Retinal pigment epithelial cell (primary cell): ENCODE measurements around the gene TGM2.

Experiments
- DNase-seq: peaks from one replicate; pipeline ENCODE4 v3.0.0-alpha.2; 2010; ENCODE audit warnings: low read depth
- H3K4me3 ChIP-seq: 2 replicates; pipeline ENCODE4 v1.5.1; 2011; ENCODE audit warnings: mild to moderate bottlenecking, low read length, control low read depth, moderate library complexity
- CTCF ChIP-seq: conservative IDR thresholded peaks from 2 replicates; pipeline ENCODE4 v1.5.1; 2011; ENCODE audit warnings: low read depth, low read length, control low read depth, inconsistent platforms

TGM2 gene

GRCh38 chr20:38129893-38130609 is 35.0 kb downstream of the TGM2 start:
- no peak overlapping the region for H3K4me3 ChIP-seq
- TF ChIP-seq CTCF, result no peak
- DNase-seq, result no peak

- H3K4me3 ChIP-seq, result no peak overlapping the region
- no peak for DNase-seq
- no peak for TF ChIP-seq CTCF
These were observed 35.7 kb downstream of the TGM2 start for GRCh38 chr20:38129248-38129865.

- DNase-seq, result no peak
- H3K4me3 ChIP-seq, result no peak overlapping the region
- no peak for TF ChIP-seq CTCF
These were observed 36.4 kb downstream of the TGM2 start for GRCh38 chr20:38128691-38129090.

GRCh38 chr20:38127920-38128528 is 37.0 kb downstream of the TGM2 start:
- DNase-seq, result no peak
- no peak overlapping the region for H3K4me3 ChIP-seq
- TF ChIP-seq CTCF, result no peak

DNA sequence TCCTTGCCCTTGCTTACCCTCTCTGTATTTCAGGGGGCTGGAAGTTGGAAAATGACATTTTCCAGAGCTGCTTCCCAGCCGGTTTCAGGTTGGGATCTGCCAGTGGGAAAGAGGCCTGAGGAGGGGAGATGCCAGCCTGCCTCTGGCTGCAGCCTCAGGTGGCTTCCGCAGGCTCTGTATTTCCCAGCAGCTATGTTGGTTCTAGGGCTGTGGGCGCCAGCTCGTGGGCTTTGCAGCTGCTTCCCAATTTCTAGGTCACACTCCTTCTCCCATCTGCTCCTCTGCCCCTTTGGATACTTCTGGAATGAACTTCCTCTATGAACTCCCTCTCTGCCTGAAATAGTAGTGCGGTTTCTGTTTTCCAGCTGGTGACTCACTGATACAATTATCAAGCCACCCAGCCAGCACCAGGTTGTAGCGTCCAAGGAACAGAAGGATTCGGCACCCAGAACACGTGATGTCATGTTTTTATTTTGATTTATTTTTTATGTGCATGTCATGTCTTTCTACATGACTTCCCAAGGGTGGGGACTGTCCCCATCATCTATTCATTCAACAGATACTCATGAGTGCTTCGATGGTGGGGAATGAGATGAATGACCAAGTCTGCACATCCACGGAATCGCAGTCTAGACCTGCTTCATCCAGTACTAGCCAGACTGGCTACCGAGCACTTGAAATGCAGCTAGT is 38.0 kb downstream of the TGM2 start:
- H3K4me3 ChIP-seq, result no peak overlapping the region
- no peak for DNase-seq
- no peak for TF ChIP-seq CTCF

DNA sequence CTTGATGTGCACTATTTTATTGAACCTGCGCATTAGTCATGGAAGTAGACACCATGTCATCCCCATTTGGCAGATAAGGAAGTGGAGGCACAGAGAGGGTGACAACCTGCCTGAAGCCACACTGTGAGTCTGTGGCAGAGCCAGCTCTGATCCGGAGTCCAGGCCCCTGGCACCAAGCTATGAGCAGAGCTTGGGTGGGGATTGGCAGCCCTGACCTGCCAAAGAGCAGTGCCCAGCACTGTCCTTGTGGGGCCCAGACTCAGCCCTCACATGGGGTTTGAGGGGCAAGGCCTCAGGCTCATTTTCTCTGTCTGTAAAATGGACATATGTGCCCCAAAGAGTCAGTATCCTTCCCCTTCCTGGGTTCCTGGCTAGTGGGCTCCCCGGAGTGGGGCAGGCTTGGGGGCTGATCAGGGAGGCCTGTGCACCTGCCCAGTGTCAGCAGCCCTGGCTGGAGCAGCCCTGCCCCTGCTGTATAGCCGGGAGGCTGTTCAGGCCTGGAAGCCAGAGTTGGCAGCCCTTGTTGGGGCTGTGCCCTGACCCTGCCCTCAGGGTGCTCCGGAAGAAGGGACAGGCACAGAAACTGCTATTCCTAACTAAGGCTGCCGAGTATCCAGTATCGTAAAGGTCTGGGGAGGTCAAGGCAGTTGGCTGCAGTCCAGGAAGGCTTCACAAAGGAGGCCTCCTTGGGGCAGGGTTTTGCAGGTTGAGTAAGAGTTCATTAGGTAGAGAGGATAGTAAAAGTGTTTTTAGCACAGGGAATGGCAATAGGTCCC is 38.7 kb downstream of the TGM2 start:
- no peak for TF ChIP-seq CTCF
- no peak for DNase-seq
- H3K4me3 ChIP-seq, result no peak overlapping the region
